IMR-90 (cell line): ENCODE data around the gene TPST1. TPM values are rescaled to one million over a fixed set of nuclear protein-coding genes. Genes with fewer than 3 reads are reported as not detected.
A peak's percentile ranks its signal among the peaks of the same experiment; 100 is the strongest.

Experiments
- ATAC-seq: fragments of 200-7000 bp; cut with Tn5 transposase; 2 replicates; pipeline ENCODE4 v1.9.1; 2020; ENCODE audit warnings: low read depth, mild to moderate bottlenecking, moderate library complexity
- BruUV-seq: library from RNA; stranded (reverse); fragments of 400-500 nt; replicated peaks from 2 replicates; lab custom pipeline; 2021; lab: Mats Ljungman, UMichigan
- CTCF ChIA-PET: fragments of 300-600 bp; formaldehyde crosslinking; extraction: SDS; loops from one replicate; lab custom pipeline; 2021; ENCODE audit warnings: antibody characterized with exemption; lab: Yijun Ruan, JAX
- POLR2A ChIA-PET: fragments of 300-600 bp; sonication (Branson Sonifier 250); formaldehyde crosslinking; loops from one replicate; lab custom pipeline; 2022; ENCODE audit warnings: antibody characterized with exemption; ENCODE audit not compliant: unreplicated experiment; lab: Charles Lee
- DNase-seq: peaks from one replicate; pipeline ENCODE4 v3.0.0; 2013
- H2AFZ ChIP-seq: replicated peaks from 2 replicates; pipeline ENCODE3; 2013; ENCODE audit warnings: low read length, mild to moderate bottlenecking; ENCODE audit not compliant: poor library complexity
- H2AK5ac ChIP-seq: 2 replicates; pipeline ENCODE4 v1.6.1; 2013; ENCODE audit warnings: low read depth, low read length, inconsistent platforms
- H2AK9ac ChIP-seq: replicated peaks from 2 replicates; pipeline ENCODE3; 2013; ENCODE audit warnings: mild to moderate bottlenecking, low read depth, low read length, moderate library complexity; ENCODE audit not compliant: poor library complexity
- H2BK120ac ChIP-seq: 2 replicates; pipeline ENCODE4 v1.6.1; 2013; ENCODE audit warnings: low read depth, low read length, inconsistent platforms
- H2BK15ac ChIP-seq: 3 replicates; pipeline ENCODE4 v1.6.1; 2013; ENCODE audit warnings: low read depth, low read length, inconsistent platforms
- H2BK20ac ChIP-seq: 2 replicates; pipeline ENCODE4 v1.6.1; 2013; ENCODE audit warnings: low read depth, mild to moderate bottlenecking, inconsistent platforms, low read length, moderate library complexity
- H2BK5ac ChIP-seq: 2 replicates; pipeline ENCODE4 v1.6.1; 2013; ENCODE audit warnings: mild to moderate bottlenecking, low read depth, low read length, inconsistent platforms; ENCODE audit not compliant: poor library complexity, severe bottlenecking
- H3K14ac ChIP-seq: replicated peaks from 2 replicates; pipeline ENCODE4 v1.6.1; 2013; ENCODE audit warnings: low read depth, low read length, inconsistent platforms
- H3K18ac ChIP-seq: 2 replicates; pipeline ENCODE4 v1.6.1; 2013; ENCODE audit warnings: low read depth, low read length, control low read depth
- H3K23ac ChIP-seq: 2 replicates; pipeline ENCODE4 v1.6.1; 2013; ENCODE audit warnings: low read depth, low read length, inconsistent platforms
- H3K27ac ChIP-seq: 2 replicates; pipeline ENCODE4 v1.5.1; 2013; ENCODE audit warnings: mild to moderate bottlenecking, control low read depth, low read length; ENCODE audit not compliant: insufficient read depth
- H3K27me3 ChIP-seq: 2 replicates; pipeline ENCODE4 v1.6.1; 2013; ENCODE audit warnings: low read length; ENCODE audit not compliant: control insufficient read depth, insufficient read depth
- H3K36me3 ChIP-seq: 2 replicates; pipeline ENCODE4 v1.6.1; 2013; ENCODE audit warnings: low read length, mixed read lengths; ENCODE audit not compliant: control insufficient read depth, insufficient read depth
- H3K4ac ChIP-seq: 2 replicates; pipeline ENCODE4 v1.6.1; 2013; ENCODE audit warnings: low read depth, low read length, inconsistent platforms
- H3K4me1 ChIP-seq: 2 replicates; pipeline ENCODE4 v1.6.1; 2013; ENCODE audit warnings: low read length, mixed read lengths; ENCODE audit not compliant: control insufficient read depth, insufficient read depth
- H3K4me2 ChIP-seq: 2 replicates; pipeline ENCODE4 v1.6.1; 2013; ENCODE audit warnings: low read depth, mild to moderate bottlenecking, control low read depth, low read length, moderate library complexity
- H3K4me3 ChIP-seq: 2 replicates; pipeline ENCODE4 v1.5.1; 2013; ENCODE audit warnings: low read depth, mild to moderate bottlenecking, control low read depth, low read length, moderate library complexity; ENCODE audit not compliant: insufficient read depth
- H3K56ac ChIP-seq: 2 replicates; pipeline ENCODE4 v1.6.1; 2013; ENCODE audit warnings: low read length, inconsistent platforms; ENCODE audit not compliant: insufficient read depth; ENCODE audit errors: extremely low read depth
- H3K79me1 ChIP-seq, 2 experiments: 2 replicates each; pipeline ENCODE4 v1.6.1; 2013; ENCODE audit warnings: low read length in 2 of 2, inconsistent platforms in 1 of 2, low read depth in 1 of 2
- H3K9ac ChIP-seq: 2 replicates; pipeline ENCODE4 v1.6.1; 2013; ENCODE audit warnings: low read depth, low read length, control low read depth
- H3K9me1 ChIP-seq: 2 replicates; pipeline ENCODE4 v1.6.1; 2013; ENCODE audit warnings: low read length, inconsistent platforms; ENCODE audit not compliant: insufficient read depth
- H3K9me3 ChIP-seq: 2 replicates; pipeline ENCODE4 v1.6.1; 2013; ENCODE audit warnings: low read length; ENCODE audit not compliant: control insufficient read depth, insufficient read depth
- H4K20me1 ChIP-seq: 2 replicates; pipeline ENCODE4 v1.6.1; 2013; ENCODE audit warnings: low read length, inconsistent platforms; ENCODE audit not compliant: insufficient read depth
- H4K5ac ChIP-seq: 2 replicates; pipeline ENCODE4 v1.6.1; 2013; ENCODE audit warnings: mild to moderate bottlenecking, low read depth, low read length, control low read depth
- H4K8ac ChIP-seq, 2 experiments: 2 replicates each; pipeline ENCODE4 v1.6.1; 2013; ENCODE audit warnings: low read depth in 2 of 2, low read length in 2 of 2, control low read depth in 1 of 2, inconsistent platforms in 1 of 2
- H4K91ac ChIP-seq: 2 replicates; pipeline ENCODE4 v1.6.1; 2013; ENCODE audit warnings: low read depth, low read length, inconsistent platforms; ENCODE audit not compliant: insufficient read depth
- CHD1 ChIP-seq: IDR thresholded peaks from 2 replicates; pipeline ENCODE4 v1.6.1; 2012; ENCODE audit warnings: low read depth, low read length, improper control_type of control experiment
- CTCF ChIP-seq: conservative IDR thresholded peaks from 2 replicates; pipeline ENCODE4 v1.5.1; 2012; ENCODE audit warnings: mild to moderate bottlenecking, low read depth, low read length, improper control_type of control experiment
- MAFK ChIP-seq: IDR thresholded peaks from 2 replicates; pipeline ENCODE4 v1.6.1; 2012; ENCODE audit warnings: low read depth, low read length, improper control_type of control experiment
- MAZ ChIP-seq: IDR thresholded peaks from 2 replicates; pipeline ENCODE4 v1.6.1; 2012; ENCODE audit warnings: low read depth, mild to moderate bottlenecking, low read length, improper control_type of control experiment, moderate library complexity, borderline replicate concordance
- MXI1 ChIP-seq: IDR thresholded peaks from 2 replicates; pipeline ENCODE4 v1.6.1; 2012; ENCODE audit warnings: low read depth, mild to moderate bottlenecking, low read length, moderate library complexity, borderline replicate concordance
- NFE2L2 ChIP-seq: fragments of 150-350 bp; IDR thresholded peaks from 2 replicates; pipeline ENCODE4 v1.6.1; 2016; ENCODE audit warnings: low read depth, mild to moderate bottlenecking, low read length
- POLR2A ChIP-seq: IDR thresholded peaks from 2 replicates; pipeline ENCODE4 v1.6.1; 2012; ENCODE audit warnings: mild to moderate bottlenecking, low read depth, low read length
- RAD21 ChIP-seq: IDR thresholded peaks from 2 replicates; pipeline ENCODE4 v1.6.1; 2012; ENCODE audit warnings: low read length, improper control_type of control experiment
- RCOR1 ChIP-seq: IDR thresholded peaks from 2 replicates; pipeline ENCODE4 v1.6.1; 2012; ENCODE audit warnings: mild to moderate bottlenecking, low read length, improper control_type of control experiment; ENCODE audit not compliant: insufficient replicate concordance
- RFX5 ChIP-seq: IDR thresholded peaks from 2 replicates; pipeline ENCODE4 v1.8.0; 2012; ENCODE audit warnings: low read depth, mild to moderate bottlenecking, low read length, moderate library complexity
- SMC3 ChIP-seq: fragments of 150-350 bp; IDR thresholded peaks from 2 replicates; pipeline ENCODE4 v1.6.1; 2016; ENCODE audit warnings: low read depth, mild to moderate bottlenecking, antibody characterized with exemption, low read length, moderate library complexity
- WGBS, 2 experiments: methylation state at CpG; one replicate each; pipeline versions ENCODE4 v1.1.5 to v1.1.7; 2013; ENCODE audit warnings: missing lambda C conversion rate in 2 of 2; ENCODE audit not compliant: insufficient read length in 1 of 2; ENCODE audit errors: extremely low coverage in 2 of 2; 5-methylcytosine and 5-hydroxymethylcytosine counted together
- dilution Hi-C: fragments of 300-500 bp; cut with HindIII; formaldehyde crosslinking; loops from one replicate; pipeline ENCODE4 v1.14.3; 2018; ENCODE audit warnings: low sequenced_read_pairs; ENCODE audit not compliant: unreplicated experiment
- in situ Hi-C: fragments of 300-500 bp; cut with MboI; formaldehyde crosslinking; loops from 3 replicates; pipeline ENCODE4 v1.14.3; 2019; ENCODE audit warnings: low sequenced_read_pairs, inconsistent platforms, mixed read lengths
- intact Hi-C: fragments of 100-400 bp; cut with micrococcal nuclease; formaldehyde crosslinking; loops from 2 replicates; pipeline ENCODE4 v1.10.0; 2022
- polyA plus RNA-seq, 3 experiments: library from polyadenylated mRNA; depleted of rRNA; stranded (reverse); fragments of >200 nt; gene quantifications; 2 replicates each; pipeline ENCODE4 v1.2.3, GENCODE V29; 2012; ENCODE audit warnings: low replicate concordance in 1 of 3
- total RNA-seq: library from RNA; depleted of rRNA; stranded (reverse); fragments of >200 nt; gene quantifications from 2 replicates; pipeline ENCODE4 v1.2.3, GENCODE V29; 2012

The TPST1 gene
- total and polyA plus RNA-seq, 2 of the 4 experiments (the other 2 are of a cell fraction), result 37.7 to 58.6 TPM

DNA sequence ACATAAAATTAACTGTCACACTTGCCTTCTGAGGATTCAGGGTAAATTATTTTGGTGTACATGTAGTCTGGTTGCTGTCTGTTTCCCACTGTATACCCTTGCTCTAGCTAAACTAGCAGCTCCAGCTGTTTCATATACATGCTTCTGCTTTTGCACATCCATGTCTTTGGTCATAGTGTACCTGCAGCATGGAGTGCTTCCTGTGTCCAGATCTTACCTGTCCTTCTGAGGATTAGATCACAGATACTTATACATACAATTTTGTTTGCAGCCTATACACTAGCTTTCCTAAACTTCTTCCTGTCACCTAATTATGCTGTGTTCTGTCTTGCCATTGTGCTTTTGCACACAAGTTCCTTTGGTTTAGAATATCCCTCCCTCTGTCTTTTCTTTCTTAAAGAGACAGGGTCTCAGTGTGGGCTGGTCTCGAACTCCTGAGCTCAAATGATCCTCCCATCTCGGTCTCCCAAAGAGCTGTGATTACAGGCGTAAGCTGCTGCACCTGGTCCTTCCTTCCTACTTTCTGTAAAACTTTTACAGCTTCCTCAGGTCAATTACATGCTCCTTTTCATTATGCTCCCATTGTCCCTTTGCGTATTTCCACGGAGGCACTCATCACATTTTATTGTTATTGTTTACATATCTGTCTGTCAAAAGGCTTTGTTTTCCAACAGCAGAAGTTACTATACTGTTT, 33.8 kb downstream of the TPST1 start:
- Histone ChIP-seq H2BK5ac (no peak overlapping the region), H3K14ac (0 out of 2 replicates have a peak overlapping the region, but pooled peaks have one; percentile 0), H2AK9ac (no peak overlapping the region), H3K4me3 (no peak overlapping the region), H3K9ac (no peak overlapping the region), H2BK15ac (0 out of 3 replicates have a peak overlapping the region, but pooled peaks have one; percentile 45), H2BK120ac (peak overlapping the region; percentile 29; the same call in 1 of the 2 replicates), H3K36me3 (peaks cover 6% of the 10 kb centered on the region), H3K27me3 (no peaks in the 10 kb centered on the region), H3K56ac (no peak overlapping the region; the same call in 1 of the 2 replicates), H3K4me2 (peak overlapping the region; percentile 25), H3K18ac (peak overlapping the region; percentile 46), H3K4me1 (peaks cover 18% of the 10 kb centered on the region), H4K20me1 (peaks cover 16% of the 10 kb centered on the region), H3K23ac (no peak overlapping the region), H4K8ac (peak overlapping the region in 1 of 2 experiments; percentile 9; a peak in 2 of 4 replicates), H3K9me1 (peaks cover 15% of the 10 kb centered on the region), H3K4ac (peak overlapping the region; percentile 3), H3K27ac (no peak overlapping the region), H3K79me1 (peaks cover 19 to 54% of the 10 kb centered on the region in 2 experiments), H2BK20ac (peak overlapping the region; percentile 38; the same call in 1 of the 2 replicates), H3K9me3 (no peaks in the 10 kb centered on the region), H4K91ac (0 out of 2 replicates have a peak overlapping the region, but pooled peaks have one; percentile 5), H2AFZ (no peak overlapping the region), H4K5ac (peak overlapping the region; percentile 35; the same call in 1 of the 2 replicates), H2AK5ac (peak overlapping the region; percentile 48; the same call in 1 of the 2 replicates)
- ATAC-seq, result no peak
- intact Hi-C loops, result no loop called here
- no TSS peak for BruUV-seq
- no peak for DNase-seq
- CTCF ChIA-PET, result interaction anchor here (1.0 kb wide), 1 partner anchor 20 kb away, joined by 3 read pairs; no protein-coding TSS in a partner anchor
- in situ Hi-C loops, result no loop called here
- 87% methylated on average over 3 of the region's 5 CpGs; no CpG with 5 or more reads in 1 of the 2 experiments for WGBS, 2 experiments
- dilution Hi-C loops, result no loop called here
- TF ChIP-seq NFE2L2 (no peak), CHD1 (no peak), POLR2A (no peak), MXI1 (no peak), MAFK (no peak), CTCF (no peak), RFX5 (no peak), RAD21 (no peak), RCOR1 (no peak), SMC3 (no peak), MAZ (no peak)
- POLR2A ChIA-PET, result no interaction called here
